HG02884 (cell line): ENCODE results near the gene SLC26A1.

ENCODE experiments used
- ATAC-seq: cut with Tn5 transposase; IDR thresholded peaks from one replicate; pipeline ENCODE4 v1.9.1; 2021; ENCODE audit warnings: mild to moderate bottlenecking, moderate library complexity; ENCODE audit not compliant: unreplicated experiment

Gene SLC26A1

GRCh38 chr4:966266-967112 is 26.7 kb downstream of the SLC26A1 start:
- no peak for ATAC-seq

- no peak for ATAC-seq
These were observed 27.5 kb downstream of the SLC26A1 start for GRCh38 chr4:965766-966134.

GRCh38 chr4:965048-965765 is 28.0 kb downstream of the SLC26A1 start:
- no peak for ATAC-seq

GRCh38 chr4:964346-965025 is 28.7 kb downstream of the SLC26A1 start:
- ATAC-seq = no peak

GRCh38 chr4:963276-964225 is 29.7 kb downstream of the SLC26A1 start:
- no peak for ATAC-seq

GRCh38 chr4:962231-963208 is 30.7 kb downstream of the SLC26A1 start:
- no peak for ATAC-seq

- no peak for ATAC-seq
These were observed 31.6 kb downstream of the SLC26A1 start for GRCh38 chr4:961351-962230.

- no peak for ATAC-seq
These were observed 32.4 kb downstream of the SLC26A1 start for GRCh38 chr4:960636-961350.

GRCh38 chr4:960140-960635 is 33.0 kb downstream of the SLC26A1 start:
- ATAC-seq = no peak

GRCh38 chr4:959338-960139 is 33.7 kb downstream of the SLC26A1 start:
- no peak for ATAC-seq

- no peak for ATAC-seq
These were observed 34.4 kb downstream of the SLC26A1 start for GRCh38 chr4:958696-959337.

- ATAC-seq = no peak
These were observed 34.9 kb downstream of the SLC26A1 start for GRCh38 chr4:958314-958665.

GRCh38 chr4:957581-958313 is 35.5 kb downstream of the SLC26A1 start:
- ATAC-seq = no peak

- ATAC-seq = no peak
These were observed 36.0 kb downstream of the SLC26A1 start for GRCh38 chr4:957231-957580.

- no peak for ATAC-seq
These were observed 36.5 kb downstream of the SLC26A1 start for GRCh38 chr4:956531-957230.
